GM10248 (cell line): Measurements from ENCODE around the gene CAPZB.

ENCODE experiments used
- CTCF ChIA-PET: fragments of 300-600 bp; sonication (Branson Sonifier 250); formaldehyde crosslinking; extraction: SDS; loops from one replicate; lab custom pipeline; 2021; ENCODE audit warnings: antibody characterized with exemption; lab: Yijun Ruan, JAX
- POLR2A ChIA-PET: fragments of 350-650 bp; sonication (Branson Sonifier 250); formaldehyde crosslinking; extraction: SDS; loops from one replicate; lab custom pipeline; 2020; ENCODE audit warnings: antibody characterized with exemption; lab: Yijun Ruan, JAX
- DNase-seq: peaks from one replicate; pipeline ENCODE4 v3.0.0; 2012; ENCODE audit errors: extremely low spot score
- CTCF ChIP-seq: IDR thresholded peaks from 2 replicates; pipeline ENCODE4 v1.5.1; 2012; ENCODE audit warnings: mild to moderate bottlenecking, low read depth; ENCODE audit errors: extremely low read depth, missing control alignments, control extremely low read depth

The CAPZB gene

GRCh38 chr1:19483261-19483660 lies 2.1 kb downstream of the CAPZB start:
- ChIA-PET POLR2A (no interaction called here), CTCF (interaction anchor here (0.9 to 1.5 kb wide), 2 partner anchors 17 to 23 kb away, joined by 4 to 5 read pairs; no protein-coding TSS in a partner anchor)
- no peak for TF ChIP-seq CTCF
- no peak for DNase-seq

GRCh38 chr1:19481826-19482398 lies 3.4 kb downstream of the CAPZB start:
- ChIA-PET CTCF (interaction anchor here (0.9 to 1.8 kb wide), 4 partner anchors 8 to 89 kb away, joined by 3 to 6 read pairs (median 3); no protein-coding TSS in a partner anchor), POLR2A (no interaction called here)
- TF ChIP-seq CTCF: no peak
- DNase-seq: no peak

GRCh38 chr1:19480282-19480681 lies 5.1 kb downstream of the CAPZB start:
- ChIA-PET CTCF (interaction anchor here (1.0 to 1.2 kb wide), 3 partner anchors 8 to 139 kb away, joined by 3 read pairs; no protein-coding TSS in a partner anchor), POLR2A (interaction anchor here (1.1 kb wide), 1 partner anchor 10 kb away, joined by 3 read pairs; no protein-coding TSS in a partner anchor)
- DNase-seq: no peak
- no peak for TF ChIP-seq CTCF

GRCh38 chr1:19479351-19480120 lies 5.8 kb downstream of the CAPZB start:
- no peak for DNase-seq
- TF ChIP-seq CTCF: no peak
- ChIA-PET CTCF (interaction anchor here (1.1 to 1.2 kb wide), 3 partner anchors 9 to 103 kb away, joined by 3 read pairs; no protein-coding TSS in a partner anchor), POLR2A (interaction anchor here (0.5 to 1.1 kb wide), 2 partner anchors 9 to 83 kb away, joined by 3 read pairs; no protein-coding TSS in a partner anchor)

GRCh38 chr1:19478322-19478721 lies 7.0 kb downstream of the CAPZB start:
- TF ChIP-seq CTCF: no peak
- no peak for DNase-seq
- POLR2A ChIA-PET: no interaction called here
- CTCF ChIA-PET: interaction anchor here (1.0 kb wide), 1 partner anchor 13 kb away, joined by 3 read pairs; no protein-coding TSS in a partner anchor
